ENCODE measurements around the gene ADAMTS2. TPM values are rescaled to one million over a fixed set of nuclear protein-coding genes. Genes with fewer than 3 reads are reported as not detected.

ADAMTS2 gene
- total RNA-seq, 4 donors from 2014 or later = 2.3 to 10.6 (median 3.0) TPM

DNA sequence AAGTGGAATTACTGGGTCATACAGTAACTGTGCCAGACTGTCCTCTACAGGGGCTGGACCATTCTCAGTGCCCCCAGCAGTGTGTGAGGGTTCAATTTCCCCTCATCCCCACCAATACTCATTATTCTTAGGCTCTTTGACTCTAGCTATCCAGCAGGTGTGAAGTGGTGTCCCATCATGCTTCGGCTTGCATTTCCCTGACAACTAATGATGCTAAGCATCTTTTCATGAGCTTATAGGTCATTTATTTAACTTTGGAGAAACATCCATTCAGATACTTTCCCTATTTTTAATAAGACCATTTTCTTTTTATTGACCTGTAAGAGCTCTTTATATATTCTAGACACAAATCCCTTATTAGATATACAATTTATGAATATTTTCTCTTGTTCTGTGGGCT lies 63.6 kb downstream of the ADAMTS2 start:
- peak in 1 of 2 donors; percentile 25 for DNase-seq (ENCODE audit: low spot score in 2 of 2)
- intact Hi-C loops (cut with DNase I; ENCODE audit: low total_unique reads) = no loop called here
- no peak overlapping the region for H3K4me3 ChIP-seq (ENCODE audit: low read depth, poor library complexity, severe bottlenecking)
- WGBS, 2 donors = 95 to 100% methylated on average over 1 of the region's 1 CpG
- TF ChIP-seq, protein P1, sequence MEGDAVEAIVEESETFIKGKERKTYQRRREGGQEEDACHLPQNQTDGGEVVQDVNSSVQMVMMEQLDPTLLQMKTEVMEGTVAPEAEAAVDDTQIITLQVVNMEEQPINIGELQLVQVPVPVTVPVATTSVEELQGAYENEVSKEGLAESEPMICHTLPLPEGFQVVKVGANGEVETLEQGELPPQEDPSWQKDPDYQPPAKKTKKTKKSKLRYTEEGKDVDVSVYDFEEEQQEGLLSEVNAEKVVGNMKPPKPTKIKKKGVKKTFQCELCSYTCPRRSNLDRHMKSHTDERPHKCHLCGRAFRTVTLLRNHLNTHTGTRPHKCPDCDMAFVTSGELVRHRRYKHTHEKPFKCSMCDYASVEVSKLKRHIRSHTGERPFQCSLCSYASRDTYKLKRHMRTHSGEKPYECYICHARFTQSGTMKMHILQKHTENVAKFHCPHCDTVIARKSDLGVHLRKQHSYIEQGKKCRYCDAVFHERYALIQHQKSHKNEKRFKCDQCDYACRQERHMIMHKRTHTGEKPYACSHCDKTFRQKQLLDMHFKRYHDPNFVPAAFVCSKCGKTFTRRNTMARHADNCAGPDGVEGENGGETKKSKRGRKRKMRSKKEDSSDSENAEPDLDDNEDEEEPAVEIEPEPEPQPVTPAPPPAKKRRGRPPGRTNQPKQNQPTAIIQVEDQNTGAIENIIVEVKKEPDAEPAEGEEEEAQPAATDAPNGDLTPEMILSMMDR (IDR thresholded peaks at IDR 0.05) = no peak
- TF ChIP-seq POLR2A (IDR thresholded peaks at IDR 0.05) = no peak

DNA sequence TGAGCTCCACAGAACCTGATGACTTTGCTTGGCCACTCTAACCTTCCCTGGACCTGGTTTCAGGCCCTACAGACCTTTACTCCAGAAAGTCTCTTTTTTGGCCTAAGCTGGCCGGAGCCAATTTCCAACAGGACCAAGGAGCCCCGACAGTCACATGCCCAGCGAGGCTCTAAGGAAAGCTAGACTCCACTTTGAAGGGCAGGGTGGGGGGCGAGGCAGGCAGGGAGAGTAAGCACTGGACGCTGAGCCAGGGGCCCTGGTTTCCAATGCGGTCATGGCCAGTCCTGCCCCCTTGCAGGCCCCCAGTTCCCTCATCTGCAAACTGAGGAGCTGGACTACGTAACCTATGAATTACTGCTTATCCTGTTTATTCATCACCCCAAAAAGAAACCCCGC lies 65.2 kb downstream of the ADAMTS2 start:
- TF ChIP-seq POLR2A (IDR thresholded peaks at IDR 0.05) = no peak
- TF ChIP-seq, protein P1 (IDR thresholded peaks at IDR 0.05) = no peak
- no peak overlapping the region for H3K4me3 ChIP-seq (ENCODE audit: low read depth, poor library complexity, severe bottlenecking)
- intact Hi-C loops (cut with DNase I; ENCODE audit: low total_unique reads) = no loop called here
- WGBS, 2 donors = 90 to 98% methylated on average over 8 of the region's 8 CpGs
- no peak for DNase-seq (ENCODE audit: low spot score in 2 of 2)

DNA sequence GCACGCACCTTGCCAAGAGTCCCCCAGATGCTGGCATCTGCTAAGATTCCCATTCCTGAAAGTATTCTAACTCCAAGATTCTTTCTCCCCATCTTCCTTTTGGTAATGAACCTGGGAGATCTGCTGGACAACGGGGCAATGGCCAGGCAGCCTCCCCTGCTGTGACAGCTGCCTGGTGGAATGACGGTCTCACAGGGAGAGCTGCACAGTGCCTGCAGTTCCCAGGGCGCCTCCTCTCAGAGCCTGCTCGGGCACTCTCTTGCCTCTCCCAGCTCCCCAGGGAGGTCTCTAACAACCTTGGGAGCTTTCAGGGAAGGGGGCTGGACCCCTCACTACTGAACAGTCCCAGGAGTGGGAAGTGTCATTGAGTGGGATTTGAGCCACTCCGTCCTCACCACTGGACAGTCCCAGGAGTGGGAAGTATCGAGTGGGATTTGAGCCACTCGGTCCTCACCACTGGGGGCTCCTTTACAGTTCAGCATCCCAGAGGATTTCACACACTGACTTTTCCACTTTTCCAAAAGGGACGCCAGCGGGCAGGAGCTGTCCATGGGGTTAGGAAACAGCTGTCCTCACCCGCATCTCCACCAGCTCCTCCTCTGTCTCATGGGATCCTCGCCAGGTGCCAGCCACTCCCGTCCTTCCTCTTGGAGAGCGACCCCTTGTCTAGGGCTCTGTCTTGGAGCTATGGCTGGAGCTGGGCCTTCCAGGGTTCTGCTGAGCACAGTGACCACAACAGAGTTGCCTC lies 65.7 kb downstream of the ADAMTS2 start:
- intact Hi-C loops (cut with DNase I; ENCODE audit: low total_unique reads) = no loop called here
- 69 to 75% methylated on average over 13 to 14 of the region's 14 CpGs for WGBS, 2 donors
- TF ChIP-seq, protein P1 (IDR thresholded peaks at IDR 0.05) = no peak
- TF ChIP-seq POLR2A (IDR thresholded peaks at IDR 0.05) = no peak
- H3K4me3 ChIP-seq (ENCODE audit: low read depth, poor library complexity, severe bottlenecking) = no peak overlapping the region
- DNase-seq (ENCODE audit: low spot score in 2 of 2) = no peak

DNA sequence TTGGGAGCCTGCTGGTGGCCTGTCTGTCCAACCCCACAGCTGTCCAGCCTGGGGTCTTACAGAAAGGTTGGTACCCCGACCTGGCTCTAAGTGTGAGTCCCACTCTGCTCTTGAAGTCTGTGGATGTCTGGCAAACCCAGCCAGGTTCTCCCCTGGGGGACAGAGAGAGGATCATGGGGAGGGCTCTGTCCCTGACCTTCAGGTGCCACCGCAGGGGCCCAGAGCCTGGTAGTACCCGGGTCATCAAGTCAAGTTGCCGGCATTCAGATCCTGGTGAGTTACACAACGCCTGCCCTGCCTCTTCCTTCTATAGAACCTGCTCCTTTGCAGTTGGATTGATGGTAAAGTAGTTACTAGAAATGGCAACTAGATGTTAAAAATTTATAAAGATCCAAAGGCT lies 66.7 kb downstream of the ADAMTS2 start:
- DNase-seq (ENCODE audit: low spot score in 2 of 2) = no peak
- intact Hi-C loops (cut with DNase I; ENCODE audit: low total_unique reads) = no loop called here
- TF ChIP-seq, protein P1 (IDR thresholded peaks at IDR 0.05) = no peak
- TF ChIP-seq POLR2A (IDR thresholded peaks at IDR 0.05) = no peak
- no peak overlapping the region for H3K4me3 ChIP-seq (ENCODE audit: low read depth, poor library complexity, severe bottlenecking)
- 61 to 65% methylated on average over 5 of the region's 5 CpGs for WGBS, 2 donors

DNA sequence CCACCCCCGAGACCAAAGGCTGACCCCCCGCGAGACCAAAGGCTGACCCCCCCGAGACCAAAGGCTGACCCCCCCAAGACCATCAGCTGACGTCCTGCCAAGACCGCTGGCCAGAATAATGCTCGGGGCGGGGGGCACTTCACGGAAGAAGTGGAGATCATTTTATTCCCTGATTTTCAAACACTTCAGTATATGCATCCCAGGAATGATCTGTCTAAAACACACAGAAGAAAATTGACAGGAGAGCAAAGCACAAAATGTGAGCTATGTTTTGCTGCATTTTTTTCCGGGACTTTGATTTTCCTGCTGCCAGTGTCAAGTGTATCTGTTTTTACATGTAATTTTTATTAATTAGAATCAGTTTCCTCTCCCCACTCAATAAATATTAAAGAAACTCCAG lies 67.1 kb downstream of the ADAMTS2 start:
- TF ChIP-seq, protein P1 (IDR thresholded peaks at IDR 0.05) = no peak
- TF ChIP-seq POLR2A (IDR thresholded peaks at IDR 0.05) = no peak
- intact Hi-C loops (cut with DNase I; ENCODE audit: low total_unique reads) = no loop called here
- WGBS, 2 donors = 50 to 56% methylated on average over 9 of the region's 10 CpGs
- no peak for DNase-seq (ENCODE audit: low spot score in 2 of 2)
- H3K4me3 ChIP-seq (ENCODE audit: low read depth, poor library complexity, severe bottlenecking) = no peak overlapping the region

All from lower leg skin (tissue), 4 donors.